ENCODE measurements around the gene OR5D16.
"Not testable (repeated sequence)": the region's sequence is repeated elsewhere in the genome, so short reads cannot be mapped to it uniquely, and the experiment has no call there.

Gene OR5D16

GRCh38 chr11:55882997-55883396 lies 44.4 kb downstream of the OR5D16 start, which contains the start of gene TRIM51:
Gene TRIM51, plus strand, starts transcription at chr11:55883297. Its CDS starts 2,132 bp downstream, at chr11:55885429.
- no CpG with 5 or more reads among the region's 1 CpG for WGBS (ENCODE audit: insufficient coverage)
- H3K9me3 ChIP-seq (ENCODE audit: control extremely low read depth in 1 of 5, control insufficient read depth in 4 of 5, insufficient read depth in 2 of 5, low read depth in 1 of 5, low read length in 4 of 5); POLR2A ChIA-PET; DNase-seq; CTCF ChIA-PET; H3K4me3 ChIP-seq (ENCODE audit: control insufficient read depth in 1 of 7, extremely low read depth in 1 of 7, insufficient read depth in 4 of 7, low read depth in 2 of 7, low read length in 6 of 7); H3K27ac ChIP-seq (ENCODE audit: insufficient read depth in 1 of 2, low read depth in 1 of 2, low read length in 2 of 2, poor library complexity in 1 of 2, severe bottlenecking in 2 of 2); H3K36me3 ChIP-seq (ENCODE audit: control insufficient read depth in 4 of 4, insufficient read depth in 4 of 4, low read length in 3 of 4); H3K27me3 ChIP-seq (replicated peaks in 2 of 5; ENCODE audit: control insufficient read depth in 4 of 5, insufficient read depth in 5 of 5, low read length in 4 of 5); H3K4me1 ChIP-seq (ENCODE audit: control extremely low read depth in 1 of 4, control insufficient read depth in 4 of 4, insufficient read depth in 4 of 4, low read length in 3 of 4): not testable (repeated sequence)

- WGBS (ENCODE audit: insufficient coverage) = 100% methylated on average over 2 of the region's 4 CpGs
- POLR2A ChIA-PET; DNase-seq; H3K27ac ChIP-seq (ENCODE audit: insufficient read depth in 1 of 2, low read depth in 1 of 2, low read length in 2 of 2, poor library complexity in 1 of 2, severe bottlenecking in 2 of 2); H3K36me3 ChIP-seq (ENCODE audit: control insufficient read depth in 4 of 4, insufficient read depth in 4 of 4, low read length in 3 of 4); CTCF ChIA-PET; H3K4me3 ChIP-seq (ENCODE audit: control insufficient read depth in 1 of 7, extremely low read depth in 1 of 7, insufficient read depth in 4 of 7, low read depth in 2 of 7, low read length in 6 of 7); H3K9me3 ChIP-seq (ENCODE audit: control extremely low read depth in 1 of 5, control insufficient read depth in 4 of 5, insufficient read depth in 2 of 5, low read depth in 1 of 5, low read length in 4 of 5); H3K27me3 ChIP-seq (replicated peaks in 2 of 5; ENCODE audit: control insufficient read depth in 4 of 5, insufficient read depth in 5 of 5, low read length in 4 of 5); H3K4me1 ChIP-seq (ENCODE audit: control extremely low read depth in 1 of 4, control insufficient read depth in 4 of 4, insufficient read depth in 4 of 4, low read length in 3 of 4): not testable (repeated sequence)
Measured at GRCh38 chr11:55884995-55885394, 46.4 kb downstream of the OR5D16 start.

GRCh38 chr11:55885481-55885880 lies 46.9 kb downstream of the OR5D16 start:
- H3K9me3 ChIP-seq (ENCODE audit: control extremely low read depth in 1 of 5, control insufficient read depth in 4 of 5, insufficient read depth in 2 of 5, low read depth in 1 of 5, low read length in 4 of 5); H3K36me3 ChIP-seq (ENCODE audit: control insufficient read depth in 4 of 4, insufficient read depth in 4 of 4, low read length in 3 of 4); H3K4me3 ChIP-seq (ENCODE audit: control insufficient read depth in 1 of 7, extremely low read depth in 1 of 7, insufficient read depth in 4 of 7, low read depth in 2 of 7, low read length in 6 of 7); H3K27me3 ChIP-seq (replicated peaks in 2 of 5; ENCODE audit: control insufficient read depth in 4 of 5, insufficient read depth in 5 of 5, low read length in 4 of 5); H3K27ac ChIP-seq (ENCODE audit: insufficient read depth in 1 of 2, low read depth in 1 of 2, low read length in 2 of 2, poor library complexity in 1 of 2, severe bottlenecking in 2 of 2); H3K4me1 ChIP-seq (ENCODE audit: control extremely low read depth in 1 of 4, control insufficient read depth in 4 of 4, insufficient read depth in 4 of 4, low read length in 3 of 4); DNase-seq; POLR2A ChIA-PET; CTCF ChIA-PET: not testable (repeated sequence)
- 87% methylated on average over 8 of the region's 9 CpGs for WGBS (ENCODE audit: insufficient coverage)
